K562 (cell line): ENCODE results near the gene IRF1. TPM values are rescaled to one million over a fixed set of nuclear protein-coding genes. Genes with fewer than 3 reads are reported as not detected.

ENCODE experiments used
- ATAC-seq: fragments of 200-7000 bp; cut with Tn5 transposase; 3 replicates; pipeline ENCODE4 v1.9.1; 2020; ENCODE audit warnings: moderate library complexity
- BruUV-seq: library from RNA; stranded (reverse); fragments of 400-500 nt; replicated peaks from 2 replicates; lab custom pipeline; 2021; lab: Mats Ljungman, UMichigan
- CTCF ChIA-PET: fragments of 300-600 bp; formaldehyde crosslinking; extraction: SDS; loops from one replicate; lab custom pipeline; 2021; ENCODE audit warnings: low intra/inter-chr PET ratio; lab: Yijun Ruan, JAX
- POLR2A ChIA-PET: fragments of 300-600, 350-650 bp; sonication (Branson Sonifier 250); formaldehyde crosslinking; extraction: SDS; loops from one replicate; lab custom pipeline; 2021; ENCODE audit warnings: antibody characterized with exemption, inconsistent platforms; lab: Yijun Ruan, JAX
- DNase-seq, 4 experiments: peaks; one replicate each; pipeline versions ENCODE4 v3.0.0 to v3.0.0-alpha.2; 2011 to 2018; ENCODE audit warnings: low spot score in 3 of 4, mixed read lengths in 3 of 4; ENCODE audit errors: extremely low read depth in 1 of 4
- FAIRE-seq: peaks from 2 replicates; lab custom pipeline; 2011; peaks lifted over from hg19 to GRCh38; lab: Jason Lieb, UNC
- H2AFZ ChIP-seq: 2 replicates; pipeline ENCODE4 v1.6.0; 2011; ENCODE audit warnings: low read depth, low read length, control low read depth, inconsistent platforms
- H3K27ac ChIP-seq: fragments of 200-600 bp; 3 replicates; pipeline ENCODE4 v1.8.0; 2011; ENCODE audit warnings: low read depth, mild to moderate bottlenecking, control low read depth, inconsistent platforms, low read length, moderate library complexity, mixed read lengths; ENCODE audit errors: extremely low read depth
- H3K27me3 ChIP-seq, 2 experiments: fragments of 300-600 bp in 1 of 2; 2 replicates in 1 of 2; 3 replicates in 1 of 2; pipeline versions ENCODE4 v1.6.0 to v1.8.0; 2011; ENCODE audit warnings: inconsistent platforms in 2 of 2, low read length in 2 of 2, mild to moderate bottlenecking in 1 of 2, mixed read lengths in 1 of 2, moderate library complexity in 1 of 2; ENCODE audit not compliant: control insufficient read depth in 2 of 2, insufficient read depth in 2 of 2
- H3K36me3 ChIP-seq: fragments of 300-600 bp; 3 replicates; pipeline ENCODE4 v1.8.0; 2011; ENCODE audit warnings: mild to moderate bottlenecking, low read length, inconsistent platforms; ENCODE audit not compliant: control insufficient read depth, insufficient read depth
- H3K4me1 ChIP-seq, 2 experiments: fragments of 200-600 bp in 1 of 2; replicated peaks in 1 of 2; 2 replicates in 1 of 2; 3 replicates in 1 of 2; pipeline versions ENCODE4 v1.5.1 to v1.8.0; 2011; ENCODE audit warnings: inconsistent platforms in 2 of 2, low read length in 2 of 2, mild to moderate bottlenecking in 1 of 2, mixed read lengths in 1 of 2, moderate library complexity in 1 of 2; ENCODE audit not compliant: control insufficient read depth in 2 of 2, insufficient read depth in 2 of 2
- H3K4me2 ChIP-seq: 2 replicates; pipeline ENCODE4 v1.6.1; 2011; ENCODE audit warnings: low read length, control low read depth, inconsistent platforms, mixed read lengths; ENCODE audit not compliant: insufficient read depth
- H3K4me3 ChIP-seq: fragments of 200-600 bp; sonication (generic), shearing (Covaris generic); 2 replicates; pipeline ENCODE4 v1.5.1; 2016; ENCODE audit warnings: control low read depth, inconsistent platforms
- H3K79me2 ChIP-seq: fragments of 200-600 bp; 3 replicates; pipeline ENCODE4 v1.8.0; 2011; ENCODE audit warnings: low read length, inconsistent platforms; ENCODE audit not compliant: control insufficient read depth, insufficient read depth
- H3K9ac ChIP-seq, 2 experiments: 2 replicates each; pipeline versions ENCODE4 v1.6.0 to v1.6.1; 2011; ENCODE audit warnings: low read depth in 2 of 2, low read length in 2 of 2, control low read depth in 1 of 2, inconsistent platforms in 1 of 2, mild to moderate bottlenecking in 1 of 2, mixed read lengths in 1 of 2; ENCODE audit not compliant: insufficient read depth in 1 of 2
- H3K9me1 ChIP-seq: one replicate; pipeline ENCODE4 v1.6.0; 2011; ENCODE audit warnings: inconsistent platforms, mild to moderate bottlenecking, low read length, moderate library complexity; ENCODE audit not compliant: control insufficient read depth, insufficient read depth
- H3K9me3 ChIP-seq: replicated peaks from 2 replicates; pipeline ENCODE4 v1.5.1; 2011; ENCODE audit warnings: low read depth, low read length, inconsistent platforms; ENCODE audit not compliant: control insufficient read depth, insufficient read depth
- H4K20me1 ChIP-seq: replicated peaks from 2 replicates; pipeline ENCODE4 v1.6.1; 2011; ENCODE audit warnings: low read length, inconsistent platforms, mixed read lengths; ENCODE audit not compliant: control insufficient read depth, insufficient read depth
- C11orf30 ChIP-seq: fragments of 450-650 bp; IDR thresholded peaks from 2 replicates; pipeline ENCODE4 v1.6.1; 2016; ENCODE audit warnings: low read depth, mild to moderate bottlenecking
- CBX3 ChIP-seq, 2 experiments: IDR thresholded peaks; 1 replicate in 1 of 2; 2 replicates in 1 of 2; pipeline ENCODE4 v1.6.1; 2012; ENCODE audit warnings: inconsistent platforms in 2 of 2, low read length in 2 of 2, borderline replicate concordance in 1 of 2, control low read depth in 1 of 2
- CEBPB ChIP-seq: fragments of 450-650 bp; IDR thresholded peaks from 2 replicates; pipeline ENCODE4 v1.6.1; 2016; ENCODE audit warnings: missing genetic modification characterization, missing compliant biosample characterization
- GABPA ChIP-seq: fragments of 200-800 bp; sonication (Bioruptor generic); conservative IDR thresholded peaks from 2 replicates; pipeline ENCODE4 v1.6.1; 2016; ENCODE audit warnings: low read depth, missing genetic modification characterization, missing compliant biosample characterization
- PML ChIP-seq: IDR thresholded peaks from 2 replicates; pipeline ENCODE4 v1.6.1; 2012; ENCODE audit warnings: low read length, inconsistent platforms
- RBFOX2 ChIP-seq: fragments of 200-400 bp; formaldehyde crosslinking; IDR thresholded peaks from 2 replicates; pipeline ENCODE4 v1.6.1; 2017; ENCODE audit warnings: low read depth, mild to moderate bottlenecking, low read length, moderate library complexity
- SMAD2 ChIP-seq: fragments of 150-350 bp; IDR thresholded peaks from 2 replicates; pipeline ENCODE4 v1.6.1; 2014; ENCODE audit warnings: low read depth, mild to moderate bottlenecking, low read length
- ZBTB7A ChIP-seq: IDR thresholded peaks from 2 replicates; pipeline ENCODE4 v1.6.1; 2011; ENCODE audit warnings: low read depth, mild to moderate bottlenecking, low read length, moderate library complexity, borderline replicate concordance; ENCODE audit not compliant: control insufficient read depth
- ZNF444 ChIP-seq: fragments of 250-450 bp; sonication (Bioruptor Pico); IDR thresholded peaks from 2 replicates; pipeline ENCODE4 v1.4.0; 2020; ENCODE audit warnings: mild to moderate bottlenecking, moderate library complexity
- WGBS: fragments of 100-300 bp; shearing (Covaris generic); methylation state at CpG from one replicate; pipeline ENCODE4 v1.1.6; 2016; ENCODE audit warnings: low coverage, mixed read lengths; ENCODE audit not compliant: insufficient coverage; ENCODE audit errors: missing lambda C conversion rate; 5-methylcytosine and 5-hydroxymethylcytosine counted together
- in situ Hi-C: fragments of 300-500 bp; cut with MboI; formaldehyde crosslinking; loops from 4 replicates; pipeline ENCODE4 v1.15.0; 2018; ENCODE audit warnings: inconsistent platforms, mixed read lengths
- intact Hi-C: fragments of 100-400 bp; cut with micrococcal nuclease; formaldehyde crosslinking; loops from 2 replicates; pipeline ENCODE4 v1.14.2; 2022
- polyA plus RNA-seq, 8 experiments: library from polyadenylated mRNA; depleted of rRNA in 4 of 8; stranded (reverse) in 5 of 8; unstranded in 3 of 8; fragments of >200 nt; fragmentation: Nextera tagmentation in 2 of 8; fragmentation: Illumina TruSeq in 1 of 8; extraction: Ambion mirVana in 2 of 8; extraction: Trizol in 1 of 8; gene quantifications; 2 replicates each; pipeline versions ENCODE4 v1.2.1 to v1.2.3, GENCODE V29; 2011 to 2014; ENCODE audit warnings: inconsistent platforms in 1 of 8, missing spikeins in 1 of 8
- total RNA-seq, 7 experiments: library from RNA; depleted of rRNA in 6 of 7; stranded (reverse); fragments of >200 nt in 6 of 7; fragmentation: Illumina TruSeq in 2 of 7; extraction: Trizol in 2 of 7; gene quantifications; 2 replicates each; pipeline versions ENCODE4 v1.2.1 to v1.2.3, GENCODE V29; 2011 to 2021; ENCODE audit warnings: low replicate concordance in 1 of 7
- TF ChIP-seq, protein P1 (sequence below): IDR thresholded peaks from 2 replicates; pipeline ENCODE4 v1.6.1; 2011; ENCODE audit warnings: borderline replicate concordance, low read depth, mild to moderate bottlenecking, moderate library complexity, low read length; ENCODE audit not compliant: insufficient read depth, poor library complexity, severe bottlenecking
- TF ChIP-seq, protein P2 (sequence below), 2 experiments: IDR thresholded peaks in 1 of 2; conservative IDR thresholded peaks in 1 of 2; 2 replicates each; pipeline ENCODE4 v1.6.1; 2016; ENCODE audit warnings: low read depth in 2 of 2, mild to moderate bottlenecking in 1 of 2, missing compliant biosample characterization in 1 of 2, missing genetic modification characterization in 1 of 2, moderate library complexity in 1 of 2
- TF ChIP-seq, protein P3 (sequence below): fragments of 250-450 bp; sonication (Bioruptor Pico); IDR thresholded peaks from 2 replicates; pipeline ENCODE4 v1.8.0; 2022; ENCODE audit warnings: inconsistent platforms, mild to moderate bottlenecking, moderate library complexity, borderline replicate concordance
- TF ChIP-seq, protein P4 (sequence below): fragments of 450-650 bp; IDR thresholded peaks from 2 replicates; pipeline ENCODE4 v1.6.1; 2016; ENCODE audit warnings: low read depth, mild to moderate bottlenecking, moderate library complexity

IRF1 gene
- total and polyA plus RNA-seq, 9 of the 15 experiments (the other 6 are each of a cell fraction or from before 2014, with no cell fraction given), result 1.1 to 12.3 (median 5.9) TPM

DNA sequence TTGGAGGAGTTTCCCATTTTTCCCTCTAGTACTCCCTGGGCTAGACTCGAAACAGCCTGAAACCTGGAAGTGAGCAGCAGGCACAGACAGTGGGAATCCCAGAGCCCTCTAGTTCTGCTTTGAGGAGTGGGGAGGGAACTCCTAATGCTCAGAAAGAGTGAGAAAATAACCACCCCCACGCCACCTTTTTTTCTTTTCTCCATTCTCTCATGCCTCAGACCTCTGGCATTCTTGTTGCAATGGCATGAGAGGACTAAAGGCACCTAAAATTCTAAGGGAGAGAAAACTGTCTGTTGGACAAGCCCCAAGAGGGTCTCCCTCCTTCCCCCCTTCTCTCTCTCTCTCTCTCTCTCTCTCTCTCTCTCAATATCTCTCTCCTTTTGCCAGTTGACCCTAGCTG is 15.1 kb upstream of the IRF1 start:
- Histone ChIP-seq H3K4me1 (peaks cover 13 to 16% of the 10 kb centered on the region in 2 experiments; a peak in 4 of 5 replicates), H3K27me3 (no peaks in the 10 kb centered on the region), H3K4me3 (no peak overlapping the region), H3K79me2 (no peaks in the 10 kb centered on the region), H3K4me2 (peak overlapping the region; percentile 24), H3K27ac (no peak overlapping the region), H3K9ac (peak overlapping the region; percentile 12 to 38; a peak in 2 of 4 replicates), H2AFZ (peak overlapping the region; percentile 81), H4K20me1 (no peaks in the 10 kb centered on the region), H3K9me3 (no peaks in the 10 kb centered on the region), H3K9me1 (no peaks in the 10 kb centered on the region), H3K36me3 (no peaks in the 10 kb centered on the region)
- ChIA-PET CTCF (interaction anchor here (0.6 kb wide), 1 partner anchor 209 kb away, joined by 4 read pairs; no protein-coding TSS in a partner anchor), POLR2A (interaction anchor here (0.6 to 1.3 kb wide), 7 partner anchors 10 to 342 kb away, joined by 3 to 4 read pairs (median 3); partner anchors contain the start of gene IRF1)
- BruUV-seq, result no TSS peak
- FAIRE-seq (no peak), ATAC-seq (no peak), DNase-seq (no peak)
- intact Hi-C loops (no loop called here), in situ Hi-C loops (no loop called here)
- WGBS, result 38% methylated on average over 2 of the region's 2 CpGs
- no peak for TF ChIP-seq ZNF444 (CRISPR knock-in tag)
- TF ChIP-seq, protein P1, sequence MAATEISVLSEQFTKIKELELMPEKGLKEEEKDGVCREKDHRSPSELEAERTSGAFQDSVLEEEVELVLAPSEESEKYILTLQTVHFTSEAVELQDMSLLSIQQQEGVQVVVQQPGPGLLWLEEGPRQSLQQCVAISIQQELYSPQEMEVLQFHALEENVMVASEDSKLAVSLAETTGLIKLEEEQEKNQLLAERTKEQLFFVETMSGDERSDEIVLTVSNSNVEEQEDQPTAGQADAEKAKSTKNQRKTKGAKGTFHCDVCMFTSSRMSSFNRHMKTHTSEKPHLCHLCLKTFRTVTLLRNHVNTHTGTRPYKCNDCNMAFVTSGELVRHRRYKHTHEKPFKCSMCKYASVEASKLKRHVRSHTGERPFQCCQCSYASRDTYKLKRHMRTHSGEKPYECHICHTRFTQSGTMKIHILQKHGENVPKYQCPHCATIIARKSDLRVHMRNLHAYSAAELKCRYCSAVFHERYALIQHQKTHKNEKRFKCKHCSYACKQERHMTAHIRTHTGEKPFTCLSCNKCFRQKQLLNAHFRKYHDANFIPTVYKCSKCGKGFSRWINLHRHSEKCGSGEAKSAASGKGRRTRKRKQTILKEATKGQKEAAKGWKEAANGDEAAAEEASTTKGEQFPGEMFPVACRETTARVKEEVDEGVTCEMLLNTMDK, result no peak
- no peak for TF ChIP-seq C11orf30
- TF ChIP-seq CEBPB (tag), result no peak
- TF ChIP-seq, protein P2, sequence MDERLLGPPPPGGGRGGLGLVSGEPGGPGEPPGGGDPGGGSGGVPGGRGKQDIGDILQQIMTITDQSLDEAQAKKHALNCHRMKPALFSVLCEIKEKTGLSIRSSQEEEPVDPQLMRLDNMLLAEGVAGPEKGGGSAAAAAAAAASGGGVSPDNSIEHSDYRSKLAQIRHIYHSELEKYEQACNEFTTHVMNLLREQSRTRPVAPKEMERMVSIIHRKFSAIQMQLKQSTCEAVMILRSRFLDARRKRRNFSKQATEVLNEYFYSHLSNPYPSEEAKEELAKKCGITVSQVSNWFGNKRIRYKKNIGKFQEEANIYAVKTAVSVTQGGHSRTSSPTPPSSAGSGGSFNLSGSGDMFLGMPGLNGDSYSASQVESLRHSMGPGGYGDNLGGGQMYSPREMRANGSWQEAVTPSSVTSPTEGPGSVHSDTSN (CRISPR knock-in tag; IDR thresholded peaks at IDR 0.05; ENCODE audit: low read depth), result no peak
- TF ChIP-seq, protein P2 (tag; conservative IDR thresholded peaks at IDR 0.05; ENCODE audit: low read depth), result no peak
- no peak for TF ChIP-seq ZBTB7A
- TF ChIP-seq SMAD2, result no peak
- TF ChIP-seq, protein P3, sequence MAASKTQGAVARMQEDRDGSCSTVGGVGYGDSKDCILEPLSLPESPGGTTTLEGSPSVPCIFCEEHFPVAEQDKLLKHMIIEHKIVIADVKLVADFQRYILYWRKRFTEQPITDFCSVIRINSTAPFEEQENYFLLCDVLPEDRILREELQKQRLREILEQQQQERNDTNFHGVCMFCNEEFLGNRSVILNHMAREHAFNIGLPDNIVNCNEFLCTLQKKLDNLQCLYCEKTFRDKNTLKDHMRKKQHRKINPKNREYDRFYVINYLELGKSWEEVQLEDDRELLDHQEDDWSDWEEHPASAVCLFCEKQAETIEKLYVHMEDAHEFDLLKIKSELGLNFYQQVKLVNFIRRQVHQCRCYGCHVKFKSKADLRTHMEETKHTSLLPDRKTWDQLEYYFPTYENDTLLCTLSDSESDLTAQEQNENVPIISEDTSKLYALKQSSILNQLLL, result no peak
- no peak for TF ChIP-seq RBFOX2
- no peak for TF ChIP-seq GABPA
- TF ChIP-seq PML, result no peak
- no peak for TF ChIP-seq CBX3 (IDR thresholded peaks at IDR 0.05; ENCODE audit: borderline replicate concordance in 1 of 2, low read length in 2 of 2)
- TF ChIP-seq, protein P4, sequence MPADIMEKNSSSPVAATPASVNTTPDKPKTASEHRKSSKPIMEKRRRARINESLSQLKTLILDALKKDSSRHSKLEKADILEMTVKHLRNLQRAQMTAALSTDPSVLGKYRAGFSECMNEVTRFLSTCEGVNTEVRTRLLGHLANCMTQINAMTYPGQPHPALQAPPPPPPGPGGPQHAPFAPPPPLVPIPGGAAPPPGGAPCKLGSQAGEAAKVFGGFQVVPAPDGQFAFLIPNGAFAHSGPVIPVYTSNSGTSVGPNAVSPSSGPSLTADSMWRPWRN, result no peak
